OCI-LY1 (cell line): Measurements from ENCODE around the gene VAPB.
A peak's percentile ranks its signal among the peaks of the same experiment; 100 is the strongest.

Experiments
- H2AFZ ChIP-seq: fragments of 200-600 bp; sonication (generic), shearing (Covaris generic); 2 replicates; pipeline ENCODE4 v1.6.0; 2014; ENCODE audit warnings: antibody characterized with exemption, mild to moderate bottlenecking, low read length
- H3F3A ChIP-seq: fragments of 200-600 bp; sonication (generic), shearing (Covaris generic); 2 replicates; pipeline ENCODE4 v1.6.0; 2014; ENCODE audit warnings: mild to moderate bottlenecking, antibody characterized with exemption, low read length, moderate library complexity; ENCODE audit not compliant: insufficient read depth
- H3K27ac ChIP-seq: fragments of 200-600 bp; sonication (generic); 2 replicates; pipeline ENCODE4 v1.5.1; 2014; ENCODE audit warnings: low read length, mixed run types, mild to moderate bottlenecking, low read depth; ENCODE audit not compliant: poor library complexity, severe bottlenecking
- H3K27me3 ChIP-seq: fragments of 200-600 bp; sonication (generic); 2 replicates; pipeline ENCODE4 v1.6.0; 2014; ENCODE audit warnings: antibody characterized with exemption, mild to moderate bottlenecking, low read length, moderate library complexity; ENCODE audit not compliant: insufficient read depth
- H3K36me3 ChIP-seq: fragments of 200-600 bp; sonication (generic); 2 replicates; pipeline ENCODE4 v1.6.1; 2014; ENCODE audit warnings: mild to moderate bottlenecking, antibody characterized with exemption, low read length, moderate library complexity, mixed read lengths; ENCODE audit not compliant: insufficient read depth
- H3K4me1 ChIP-seq: fragments of 200-600 bp; sonication (generic); 2 replicates; pipeline ENCODE4 v1.5.1; 2014; ENCODE audit warnings: mild to moderate bottlenecking, low read length, moderate library complexity; ENCODE audit not compliant: insufficient read depth, severe bottlenecking
- H3K4me2 ChIP-seq: fragments of 200-600 bp; sonication (generic), shearing (Covaris generic); 2 replicates; pipeline ENCODE4 v1.6.1; 2014; ENCODE audit warnings: low read length
- H3K4me3 ChIP-seq: fragments of 200-600 bp; sonication (generic); 2 replicates; pipeline ENCODE4 v1.5.1; 2014; ENCODE audit warnings: low read length, low read depth, mild to moderate bottlenecking, mixed read lengths; ENCODE audit not compliant: poor library complexity, severe bottlenecking
- H3K79me2 ChIP-seq: fragments of 200-600 bp; shearing (Covaris generic); 2 replicates; pipeline ENCODE4 v1.6.1; 2016; ENCODE audit warnings: mixed run types, low read length, mixed read lengths; ENCODE audit not compliant: insufficient read depth
- H3K9ac ChIP-seq: fragments of 200-600 bp; sonication (generic), shearing (Covaris generic); 2 replicates; pipeline ENCODE4 v1.6.1; 2014; ENCODE audit warnings: mild to moderate bottlenecking, low read length, mixed read lengths
- H3K9me2 ChIP-seq: fragments of 200-600 bp; sonication (generic), shearing (Covaris generic); 2 replicates; pipeline ENCODE4 v1.6.1; 2014; ENCODE audit warnings: low read depth, mild to moderate bottlenecking, low read length, mixed read lengths
- H3K9me3 ChIP-seq: fragments of 200-600 bp; shearing (Covaris generic); 2 replicates; pipeline ENCODE4 v1.6.1; 2014; ENCODE audit warnings: low read length, mixed read lengths
- H4K20me1 ChIP-seq: fragments of 200-600 bp; sonication (generic), shearing (Covaris generic); 2 replicates; pipeline ENCODE4 v1.6.0; 2016; ENCODE audit warnings: mild to moderate bottlenecking, low read length; ENCODE audit not compliant: insufficient read depth
- CTCF ChIP-seq: fragments of 200-600 bp; sonication (generic), shearing (Covaris generic); IDR thresholded peaks from 2 replicates; pipeline ENCODE4 v1.5.1; 2017; ENCODE audit warnings: mild to moderate bottlenecking, antibody characterized with exemption, low read length, moderate library complexity, mixed read lengths
- EZH2 ChIP-seq: fragments of 200-600 bp; sonication (generic), shearing (Covaris generic); IDR thresholded peaks from 2 replicates; pipeline ENCODE4 v1.8.0; 2017; ENCODE audit warnings: borderline replicate concordance, mixed run types, mild to moderate bottlenecking, antibody characterized with exemption, low read length, moderate library complexity, mixed read lengths

Gene VAPB

DNA sequence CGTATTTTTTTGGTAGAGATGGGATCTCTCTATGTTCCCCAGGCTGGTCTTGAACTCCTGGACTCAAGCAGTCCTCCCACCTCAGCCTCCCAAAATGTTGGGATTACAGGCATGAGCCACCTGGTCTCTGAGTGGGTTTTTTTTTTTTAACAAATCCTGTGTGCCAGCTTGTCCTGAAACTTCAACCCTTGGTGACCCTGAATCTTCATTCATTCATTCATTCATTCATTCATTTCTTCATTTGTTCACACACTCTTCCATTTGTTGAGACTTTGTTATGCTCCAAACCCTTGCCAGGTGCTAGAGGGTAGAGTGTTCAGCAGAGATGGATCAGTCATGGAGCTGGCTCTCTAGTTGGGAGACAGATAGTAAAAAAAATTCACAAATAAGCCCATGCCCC lies 12.0 kb upstream of the VAPB start:
- Histone ChIP-seq H3K27me3 (peaks cover 4% of the 10 kb centered on the region; the same call in 1 of the 2 replicates), H3K36me3 (no peaks in the 10 kb centered on the region), H3K9ac (no peak overlapping the region), H3K79me2 (no peaks in the 10 kb centered on the region), H3F3A (no peaks in the 10 kb centered on the region), H3K9me3 (peaks cover 8% of the 10 kb centered on the region; the same call in 1 of the 2 replicates), H4K20me1 (no peaks in the 10 kb centered on the region), H3K4me1 (no peaks in the 10 kb centered on the region), H2AFZ (no peak overlapping the region), H3K4me3 (no peak overlapping the region), H3K9me2 (no peaks in the 10 kb centered on the region), H3K27ac (no peak overlapping the region), H3K4me2 (no peak overlapping the region)
- TF ChIP-seq CTCF = no peak
- no peak for TF ChIP-seq EZH2

DNA sequence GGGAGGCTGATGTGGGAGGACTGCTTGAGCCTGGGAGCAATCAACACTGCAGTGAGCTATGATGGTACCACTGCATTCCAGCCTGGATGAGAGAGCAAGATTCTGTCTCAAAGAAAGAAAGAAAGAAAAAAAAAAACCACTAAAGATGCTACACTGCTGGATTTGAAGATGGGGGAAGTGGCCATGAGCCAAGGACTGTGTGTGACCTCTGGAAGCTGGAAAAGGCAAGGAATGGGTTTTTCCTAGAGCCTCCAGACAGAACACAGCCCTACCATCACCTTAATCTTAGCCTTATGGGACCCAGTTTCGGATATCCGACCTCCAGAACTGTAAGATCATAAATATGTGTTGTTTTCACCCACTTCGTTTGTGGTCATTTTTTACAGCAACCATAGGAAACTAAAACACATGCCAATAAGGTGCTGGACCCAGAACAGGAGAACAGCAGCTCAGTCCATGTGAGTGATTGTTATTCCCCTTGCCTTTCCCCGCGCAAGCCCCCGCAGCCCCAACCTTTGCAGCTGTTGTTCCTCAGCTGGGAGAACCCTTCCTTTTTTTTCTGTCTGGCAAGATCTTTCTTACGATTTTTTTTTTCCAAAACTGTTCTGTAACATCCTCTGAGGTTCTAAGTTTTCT lies 11.1 kb upstream of the VAPB start:
- peaks cover 10% of the 10 kb centered on the region; the same call in 1 of the 2 replicates for H3K9me3 ChIP-seq
- no peak overlapping the region for H3K9ac ChIP-seq
- H3F3A ChIP-seq = no peaks in the 10 kb centered on the region
- no peak overlapping the region for H2AFZ ChIP-seq
- no peak overlapping the region for H3K27ac ChIP-seq
- no peak overlapping the region for H3K4me2 ChIP-seq
- TF ChIP-seq CTCF = no peak
- no peak for TF ChIP-seq EZH2
- peaks cover 4% of the 10 kb centered on the region; the same call in 1 of the 2 replicates for H3K27me3 ChIP-seq
- no peaks in the 10 kb centered on the region for H4K20me1 ChIP-seq
- no peaks in the 10 kb centered on the region; the same call in 1 of the 2 replicates for H3K36me3 ChIP-seq
- no peaks in the 10 kb centered on the region for H3K79me2 ChIP-seq
- no peak overlapping the region for H3K4me3 ChIP-seq
- H3K4me1 ChIP-seq = no peaks in the 10 kb centered on the region
- H3K9me2 ChIP-seq = no peaks in the 10 kb centered on the region

DNA sequence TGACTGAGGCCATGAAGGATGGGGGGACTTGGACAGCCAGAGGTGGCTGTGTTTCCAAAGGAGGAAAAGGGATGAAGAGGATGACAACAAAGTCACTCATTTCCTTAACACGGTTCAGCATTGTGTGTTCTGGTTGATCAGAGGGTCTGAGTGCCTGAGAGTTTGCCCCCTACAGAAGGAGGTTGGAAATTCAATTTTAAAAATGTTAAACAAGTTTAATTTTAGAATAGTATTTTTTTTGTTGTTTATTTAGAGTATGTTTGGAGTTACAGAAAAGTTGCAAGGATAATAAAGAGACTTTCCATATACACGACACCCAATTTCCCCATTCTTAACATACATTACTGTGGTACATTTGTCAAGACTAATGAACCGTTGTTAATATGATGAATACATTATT lies 10.3 kb upstream of the VAPB start:
- Histone ChIP-seq H3F3A (no peaks in the 10 kb centered on the region), H3K36me3 (no peaks in the 10 kb centered on the region; the same call in 1 of the 2 replicates), H3K27me3 (peaks cover 4% of the 10 kb centered on the region; the same call in 1 of the 2 replicates), H3K79me2 (no peaks in the 10 kb centered on the region), H3K4me1 (no peaks in the 10 kb centered on the region), H3K9me3 (peaks cover 10% of the 10 kb centered on the region; the same call in 1 of the 2 replicates), H3K9ac (no peak overlapping the region), H3K4me2 (no peak overlapping the region), H3K9me2 (no peaks in the 10 kb centered on the region), H3K27ac (no peak overlapping the region), H3K4me3 (no peak overlapping the region), H2AFZ (no peak overlapping the region), H4K20me1 (no peaks in the 10 kb centered on the region)
- TF ChIP-seq EZH2 (no peak), CTCF (peak; percentile 28; the same call in 1 of the 2 replicates)
